ENCODE measurements around the gene HCN4.

The HCN4 gene

GRCh38 chr15:73378089-73378488 lies 9.3 kb upstream of the HCN4 start:
- DNase-seq, result no peak

GRCh38 chr15:73375755-73376305 lies 7.1 kb upstream of the HCN4 start:
- DNase-seq, result no peak

- DNase-seq, result no peak
These were observed 6.3 kb upstream of the HCN4 start for GRCh38 chr15:73375012-73375411.

- no peak for DNase-seq
These were observed 5.8 kb upstream of the HCN4 start for GRCh38 chr15:73374604-73375003.

- no peak for DNase-seq
These were observed 4.5 kb upstream of the HCN4 start for GRCh38 chr15:73373221-73373620.

GRCh38 chr15:73371812-73372211 lies 3.1 kb upstream of the HCN4 start:
- DNase-seq, result no peak

- DNase-seq, result no peak
These were observed 1.4 kb upstream of the HCN4 start for GRCh38 chr15:73370151-73370550.

GRCh38 chr15:73369154-73369694 lies 466 bp upstream of the HCN4 start:
- DNase-seq, result no peak

GRCh38 chr15:73367624-73368300 lies 996 bp downstream of the HCN4 start:
- no peak for DNase-seq

GRCh38 chr15:73366766-73367623 lies 1.8 kb downstream of the HCN4 start:
- DNase-seq, result no peak

GRCh38 chr15:73364070-73364469 lies 4.7 kb downstream of the HCN4 start:
- DNase-seq, result no peak

- DNase-seq, result no peak
These were observed 5.9 kb downstream of the HCN4 start for GRCh38 chr15:73362900-73363299.

GRCh38 chr15:73361337-73361736 lies 7.4 kb downstream of the HCN4 start:
- DNase-seq, result no peak

- DNase-seq, result no peak
These were observed 9.1 kb downstream of the HCN4 start for GRCh38 chr15:73359651-73360050.

GRCh38 chr15:73357999-73358665 lies 10.6 kb downstream of the HCN4 start:
- no peak for DNase-seq

- no peak for DNase-seq
These were observed 13.0 kb downstream of the HCN4 start for GRCh38 chr15:73355612-73356265.

- no peak for DNase-seq
These were observed 14.5 kb downstream of the HCN4 start for GRCh38 chr15:73354241-73354640.

- no peak for DNase-seq
These were observed 15.0 kb downstream of the HCN4 start for GRCh38 chr15:73353734-73354133.

GRCh38 chr15:73352082-73352481 lies 16.7 kb downstream of the HCN4 start:
- DNase-seq, result no peak

- no peak for DNase-seq
These were observed 19.6 kb downstream of the HCN4 start for GRCh38 chr15:73349191-73349590.

- peak; percentile 14 for DNase-seq
These were observed 21.9 kb downstream of the HCN4 start for GRCh38 chr15:73346735-73347312.

- no peak for DNase-seq
These were observed 23.1 kb downstream of the HCN4 start for GRCh38 chr15:73345658-73346057.
